ENCODE results near the gene MRPS14. TPM values are rescaled to one million over a fixed set of nuclear protein-coding genes. Genes with fewer than 3 reads are reported as not detected.

MRPS14 gene
- total RNA-seq, 1 donor from 2014 or later, result 34.4 TPM

GRCh38 chr1:174991473-174991872 lies 31.8 kb downstream of the MRPS14 start:
- H3K9me3 Mint-ChIP-seq, result no peaks in the 10 kb centered on the region
- H3K4me3 Mint-ChIP-seq, result no peak overlapping the region
- no peak for TF ChIP-seq CTCF (conservative IDR thresholded peaks at IDR 0.05)
- no peaks in the 10 kb centered on the region for H3K4me1 Mint-ChIP-seq
- no peaks in the 10 kb centered on the region for H3K27me3 Mint-ChIP-seq (ENCODE audit: low read depth)
- H3K27ac Mint-ChIP-seq (ENCODE audit: unreplicated experiment), result no peak overlapping the region
- H3K36me3 Mint-ChIP-seq (ENCODE audit: low read depth), result no peaks in the 10 kb centered on the region
- no peak for DNase-seq (ENCODE audit: low read depth, low spot score)

- H3K27ac Mint-ChIP-seq (ENCODE audit: unreplicated experiment), result no peak overlapping the region
- no peak overlapping the region for H3K4me3 Mint-ChIP-seq
- H3K27me3 Mint-ChIP-seq (ENCODE audit: low read depth), result no peaks in the 10 kb centered on the region
- H3K9me3 Mint-ChIP-seq, result no peaks in the 10 kb centered on the region
- DNase-seq (ENCODE audit: low read depth, low spot score), result no peak
- no peaks in the 10 kb centered on the region for H3K4me1 Mint-ChIP-seq
- no peaks in the 10 kb centered on the region for H3K36me3 Mint-ChIP-seq (ENCODE audit: low read depth)
- no peak for TF ChIP-seq CTCF (conservative IDR thresholded peaks at IDR 0.05)
These were observed 32.7 kb downstream of the MRPS14 start for GRCh38 chr1:174990382-174990999.

- H3K27me3 Mint-ChIP-seq (ENCODE audit: low read depth), result no peaks in the 10 kb centered on the region
- no peak for DNase-seq (ENCODE audit: low read depth, low spot score)
- H3K9me3 Mint-ChIP-seq, result no peaks in the 10 kb centered on the region
- H3K4me1 Mint-ChIP-seq, result no peaks in the 10 kb centered on the region
- no peak overlapping the region for H3K27ac Mint-ChIP-seq (ENCODE audit: unreplicated experiment)
- no peak for TF ChIP-seq CTCF (conservative IDR thresholded peaks at IDR 0.05)
- H3K36me3 Mint-ChIP-seq (ENCODE audit: low read depth), result no peaks in the 10 kb centered on the region
- H3K4me3 Mint-ChIP-seq, result no peak overlapping the region
These were observed 33.5 kb downstream of the MRPS14 start for GRCh38 chr1:174989536-174990220.

GRCh38 chr1:174988986-174989385 lies 34.2 kb downstream of the MRPS14 start:
- no peaks in the 10 kb centered on the region for H3K27me3 Mint-ChIP-seq (ENCODE audit: low read depth)
- no peaks in the 10 kb centered on the region for H3K9me3 Mint-ChIP-seq
- no peaks in the 10 kb centered on the region for H3K36me3 Mint-ChIP-seq (ENCODE audit: low read depth)
- no peak for TF ChIP-seq CTCF (conservative IDR thresholded peaks at IDR 0.05)
- no peak overlapping the region for H3K4me3 Mint-ChIP-seq
- no peak for DNase-seq (ENCODE audit: low read depth, low spot score)
- no peaks in the 10 kb centered on the region for H3K4me1 Mint-ChIP-seq
- no peak overlapping the region for H3K27ac Mint-ChIP-seq (ENCODE audit: unreplicated experiment)

GRCh38 chr1:174988539-174988938 lies 34.7 kb downstream of the MRPS14 start:
- Mint-ChIP-seq H3K9me3 (no peaks in the 10 kb centered on the region), H3K4me1 (no peaks in the 10 kb centered on the region)

More at GRCh38 chr1:174988539-174988938, 34.7 kb downstream of the MRPS14 start:
- Mint-ChIP-seq H3K4me3 (no peak overlapping the region), H3K27ac (ENCODE audit: unreplicated experiment) (no peak overlapping the region), H3K36me3 (ENCODE audit: low read depth) (no peaks in the 10 kb centered on the region), H3K27me3 (ENCODE audit: low read depth) (no peaks in the 10 kb centered on the region)
- TF ChIP-seq CTCF (conservative IDR thresholded peaks at IDR 0.05), result no peak
- DNase-seq (ENCODE audit: low read depth, low spot score), result no peak
